ENCODE results near the gene CXCL9. TPM values are rescaled to one million over a fixed set of nuclear protein-coding genes. Genes with fewer than 3 reads are reported as not detected.

Gene CXCL9
- total RNA-seq, 1 experiment from 2014 or later, result not detected

- TF ChIP-seq EZH2phosphoT487 (IDR thresholded peaks at IDR 0.05; ENCODE audit: borderline replicate concordance, low read length) (no peak), CTCF (conservative IDR thresholded peaks at IDR 0.05; ENCODE audit: low read depth, low read length) (no peak), EZH2 (IDR thresholded peaks at IDR 0.05; ENCODE audit: low read length, unreplicated experiment) (no peak)
- CTCF ChIA-PET, result no interaction called here
These were observed 14.7 kb upstream of the CXCL9 start for GRCh38 chr4:76022031-76022430.

GRCh38 chr4:76017056-76017686 lies 9.9 kb upstream of the CXCL9 start:
- Histone ChIP-seq H3K27me3 (ENCODE audit: low read length) (no peaks in the 10 kb centered on the region), H2AFZ (ENCODE audit: low read length) (no peak overlapping the region), H4K20me1 (ENCODE audit: low read length) (no peaks in the 10 kb centered on the region), H3K4me2 (ENCODE audit: low read length) (peak overlapping the region; percentile 38; the same call in 1 of the 2 replicates), H3F3A (ENCODE audit: low read length, unreplicated experiment) (no peaks in the 10 kb centered on the region), H3K4me3 (ENCODE audit: low read length) (no peak overlapping the region), H3K4me1 (ENCODE audit: insufficient read depth, low read length) (peaks cover 23% of the 10 kb centered on the region), H3K9me3 (ENCODE audit: low read length) (no peaks in the 10 kb centered on the region), H3K79me2 (ENCODE audit: low read length) (no peaks in the 10 kb centered on the region), H3K9me2 (replicated peaks; ENCODE audit: low read length) (no peaks in the 10 kb centered on the region), H3K36me3 (ENCODE audit: low read depth, low read length) (no peaks in the 10 kb centered on the region), H3K9ac (ENCODE audit: low read length) (no peak overlapping the region), H3K27ac (ENCODE audit: low read length) (peak overlapping the region; percentile 77)
- intact Hi-C loops (cut with micrococcal nuclease), result no loop called here
- CTCF ChIA-PET, result no interaction called here
- BruUV-seq (replicated peaks), result no TSS peak
- no peak for DNase-seq
- ATAC-seq, result no peak
- POLR2A ChIA-PET (ENCODE audit: unreplicated experiment), result no interaction called here
- no peak for TF ChIP-seq EZH2 (IDR thresholded peaks at IDR 0.05; ENCODE audit: low read length, unreplicated experiment)
- no peak for TF ChIP-seq CTCF (conservative IDR thresholded peaks at IDR 0.05; ENCODE audit: low read depth, low read length)

More at GRCh38 chr4:76022031-76022430, 14.7 kb upstream of the CXCL9 start:
- no peaks in the 10 kb centered on the region for H3K36me3 ChIP-seq (ENCODE audit: low read depth, low read length)
- H3K27me3 ChIP-seq (ENCODE audit: low read length), result no peaks in the 10 kb centered on the region
- no peak for ATAC-seq
- POLR2A ChIA-PET (ENCODE audit: unreplicated experiment), result no interaction called here
- no peak for DNase-seq
- H3F3A ChIP-seq (ENCODE audit: low read length, unreplicated experiment), result no peaks in the 10 kb centered on the region
- H3K4me3 ChIP-seq (ENCODE audit: low read length), result no peak overlapping the region
- peaks cover 3% of the 10 kb centered on the region for H3K4me1 ChIP-seq (ENCODE audit: insufficient read depth, low read length)
- no peaks in the 10 kb centered on the region for H3K9me2 ChIP-seq (replicated peaks; ENCODE audit: low read length)
- no peak overlapping the region for H3K4me2 ChIP-seq (ENCODE audit: low read length)
- H3K9ac ChIP-seq (ENCODE audit: low read length), result no peak overlapping the region
- no peaks in the 10 kb centered on the region for H4K20me1 ChIP-seq (ENCODE audit: low read length)
- intact Hi-C loops (cut with micrococcal nuclease), result no loop called here
- H3K27ac ChIP-seq (ENCODE audit: low read length), result no peak overlapping the region
- H3K79me2 ChIP-seq (ENCODE audit: low read length), result no peaks in the 10 kb centered on the region
- H2AFZ ChIP-seq (ENCODE audit: low read length), result no peak overlapping the region
- BruUV-seq (replicated peaks), result no TSS peak
- no peaks in the 10 kb centered on the region for H3K9me3 ChIP-seq (ENCODE audit: low read length)

GRCh38 chr4:76016393-76016792 lies 9.1 kb upstream of the CXCL9 start:
- TF ChIP-seq EZH2 (IDR thresholded peaks at IDR 0.05; ENCODE audit: low read length, unreplicated experiment) (no peak), CTCF (conservative IDR thresholded peaks at IDR 0.05; ENCODE audit: low read depth, low read length) (no peak), EZH2phosphoT487 (IDR thresholded peaks at IDR 0.05; ENCODE audit: borderline replicate concordance, low read length) (no peak)
- Histone ChIP-seq H3K9me2 (replicated peaks; ENCODE audit: low read length) (no peaks in the 10 kb centered on the region), H3K27me3 (ENCODE audit: low read length) (no peaks in the 10 kb centered on the region), H3K79me2 (ENCODE audit: low read length) (no peaks in the 10 kb centered on the region), H3K9me3 (ENCODE audit: low read length) (no peaks in the 10 kb centered on the region), H3F3A (ENCODE audit: low read length, unreplicated experiment) (no peaks in the 10 kb centered on the region), H3K4me1 (ENCODE audit: insufficient read depth, low read length) (peaks cover 30% of the 10 kb centered on the region), H3K9ac (ENCODE audit: low read length) (no peak overlapping the region; the same call in 1 of the 2 replicates), H3K27ac (ENCODE audit: low read length) (peak overlapping the region; percentile 77), H3K36me3 (ENCODE audit: low read depth, low read length) (no peaks in the 10 kb centered on the region), H3K4me3 (ENCODE audit: low read length) (no peak overlapping the region), H4K20me1 (ENCODE audit: low read length) (no peaks in the 10 kb centered on the region), H3K4me2 (ENCODE audit: low read length) (peak overlapping the region; percentile 38), H2AFZ (ENCODE audit: low read length) (no peak overlapping the region)
- DNase-seq (peak; percentile 83), ATAC-seq (peak; percentile 70)
- intact Hi-C loops (cut with micrococcal nuclease), result no loop called here
- CTCF ChIA-PET, result no interaction called here
- POLR2A ChIA-PET (ENCODE audit: unreplicated experiment), result no interaction called here
- BruUV-seq (replicated peaks), result no TSS peak
